ENCODE results near the gene CABP1. TPM values are rescaled to one million over a fixed set of nuclear protein-coding genes. Genes with fewer than 3 reads are reported as not detected.

The CABP1 gene
- total RNA-seq, 1 experiment from 2014 or later = not detected

DNA sequence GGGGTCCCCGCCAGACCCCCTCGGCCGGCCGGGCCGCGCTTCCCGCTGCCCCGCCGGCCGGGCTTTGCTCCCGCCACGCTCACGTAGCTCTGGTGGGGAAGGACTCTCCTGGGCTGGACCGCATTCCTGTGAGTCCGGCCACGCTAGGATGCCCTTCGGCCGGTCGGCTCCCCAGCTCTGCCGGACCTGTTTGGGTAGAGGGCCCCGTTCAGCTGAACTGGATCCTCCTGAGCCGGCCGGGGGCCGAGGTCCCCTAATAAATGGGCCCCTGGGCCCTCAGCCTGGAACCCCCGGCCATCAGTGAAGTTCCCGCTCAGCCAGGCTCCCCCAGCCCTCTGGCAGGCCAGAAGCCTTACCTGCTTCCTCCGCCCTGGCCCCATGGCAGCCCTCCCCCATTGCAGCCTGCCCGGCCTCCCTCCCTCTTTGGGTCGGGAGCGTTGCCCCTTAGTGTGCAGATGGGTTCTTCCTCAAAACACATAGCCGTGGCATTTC is 70.4 kb downstream of the CABP1 start:
- BruUV-seq (replicated peaks) = no TSS peak
- H4K20me1 ChIP-seq (ENCODE audit: insufficient read depth) = peaks cover 4% of the 10 kb centered on the region; the same call in 1 of the 2 replicates
- peaks cover 7% of the 10 kb centered on the region; the same call in 1 of the 2 replicates for H3K4me1 ChIP-seq (replicated peaks; ENCODE audit: insufficient read depth)
- H3K9me3 ChIP-seq (ENCODE audit: insufficient read depth, low read depth) = no peaks in the 10 kb centered on the region
- peak in 1 of 2 experiments; percentile 22 for DNase-seq
- no peaks in the 10 kb centered on the region for H3K27me3 ChIP-seq (ENCODE audit: insufficient read depth, low read depth)
- H3K27ac ChIP-seq = no peak overlapping the region; the same call in 1 of the 2 replicates
- peak overlapping the region; percentile 87 for H3K4me3 ChIP-seq
- H3K4me2 ChIP-seq = peak overlapping the region; percentile 93
- POLR2A ChIA-PET (ENCODE audit: unreplicated experiment) = interaction anchor here (0.6 kb wide), 1 partner anchor 161 kb away, joined by 20 read pairs; no protein-coding TSS in a partner anchor
- peaks cover 8% of the 10 kb centered on the region; the same call in 1 of the 2 replicates for H3F3A ChIP-seq (ENCODE audit: insufficient read depth, low read depth)
- no peaks in the 10 kb centered on the region for H3K9me2 ChIP-seq (ENCODE audit: insufficient read depth)
- CTCF ChIA-PET = interaction anchor here (0.6 kb wide), 1 partner anchor 257 kb away, joined by 5 read pairs; no protein-coding TSS in a partner anchor
- peak overlapping the region; percentile 88 for H2AFZ ChIP-seq
- H3K79me2 ChIP-seq (ENCODE audit: low read depth) = peaks cover 20% of the 10 kb centered on the region
- TF ChIP-seq, protein P1, sequence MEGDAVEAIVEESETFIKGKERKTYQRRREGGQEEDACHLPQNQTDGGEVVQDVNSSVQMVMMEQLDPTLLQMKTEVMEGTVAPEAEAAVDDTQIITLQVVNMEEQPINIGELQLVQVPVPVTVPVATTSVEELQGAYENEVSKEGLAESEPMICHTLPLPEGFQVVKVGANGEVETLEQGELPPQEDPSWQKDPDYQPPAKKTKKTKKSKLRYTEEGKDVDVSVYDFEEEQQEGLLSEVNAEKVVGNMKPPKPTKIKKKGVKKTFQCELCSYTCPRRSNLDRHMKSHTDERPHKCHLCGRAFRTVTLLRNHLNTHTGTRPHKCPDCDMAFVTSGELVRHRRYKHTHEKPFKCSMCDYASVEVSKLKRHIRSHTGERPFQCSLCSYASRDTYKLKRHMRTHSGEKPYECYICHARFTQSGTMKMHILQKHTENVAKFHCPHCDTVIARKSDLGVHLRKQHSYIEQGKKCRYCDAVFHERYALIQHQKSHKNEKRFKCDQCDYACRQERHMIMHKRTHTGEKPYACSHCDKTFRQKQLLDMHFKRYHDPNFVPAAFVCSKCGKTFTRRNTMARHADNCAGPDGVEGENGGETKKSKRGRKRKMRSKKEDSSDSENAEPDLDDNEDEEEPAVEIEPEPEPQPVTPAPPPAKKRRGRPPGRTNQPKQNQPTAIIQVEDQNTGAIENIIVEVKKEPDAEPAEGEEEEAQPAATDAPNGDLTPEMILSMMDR (conservative IDR thresholded peaks at IDR 0.05) = no peak
- no peak for TF ChIP-seq EZH2 (IDR thresholded peaks at IDR 0.05; ENCODE audit: low read depth)
- H3K36me3 ChIP-seq (ENCODE audit: low read depth) = 0 out of 2 replicates have a peak, but pooled peaks cover 2% of the 10 kb centered on the region
- intact Hi-C loops (cut with micrococcal nuclease; ENCODE audit: unreplicated experiment) = loop anchor here (5.0 kb wide), 2 partner anchors 146 to 261 kb away; no protein-coding TSS in a partner anchor

DNA sequence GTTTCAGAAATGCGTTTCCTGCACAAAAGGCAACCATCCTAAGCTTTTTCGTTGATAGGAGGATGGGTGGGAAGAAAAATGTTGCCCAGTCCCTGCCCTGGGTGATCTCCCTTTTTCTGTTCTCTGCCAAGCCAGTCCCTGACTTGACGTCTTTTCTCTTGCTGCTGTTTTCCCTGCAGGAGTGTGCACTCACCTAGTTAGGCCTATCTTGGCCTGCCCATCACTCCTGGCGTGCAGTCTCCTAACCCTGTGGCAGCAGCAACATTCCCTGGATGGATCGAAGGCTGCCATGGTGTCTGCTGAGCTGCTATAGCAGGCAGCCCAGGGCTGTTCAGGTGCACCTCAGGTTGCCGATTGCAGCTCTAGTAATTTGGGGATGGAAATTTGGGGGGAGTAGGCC is 71.0 kb downstream of the CABP1 start:
- Histone ChIP-seq H3K4me1 (replicated peaks; ENCODE audit: insufficient read depth) (0 out of 2 replicates have a peak, but pooled peaks cover 7% of the 10 kb centered on the region), H3K27me3 (ENCODE audit: insufficient read depth, low read depth) (no peaks in the 10 kb centered on the region), H3F3A (ENCODE audit: insufficient read depth, low read depth) (peaks cover 8% of the 10 kb centered on the region; the same call in 1 of the 2 replicates), H4K20me1 (ENCODE audit: insufficient read depth) (peaks cover 4% of the 10 kb centered on the region; the same call in 1 of the 2 replicates), H3K4me2 (peak overlapping the region; percentile 93), H3K27ac (no peak overlapping the region), H3K79me2 (ENCODE audit: low read depth) (peaks cover 20% of the 10 kb centered on the region), H3K9me2 (ENCODE audit: insufficient read depth) (no peaks in the 10 kb centered on the region), H2AFZ (peak overlapping the region; percentile 88), H3K4me3 (peak overlapping the region; percentile 87), H3K36me3 (ENCODE audit: low read depth) (0 out of 2 replicates have a peak, but pooled peaks cover 5% of the 10 kb centered on the region), H3K9me3 (ENCODE audit: insufficient read depth, low read depth) (no peaks in the 10 kb centered on the region)
- ChIA-PET CTCF (interaction anchor here (0.7 kb wide), 1 partner anchor 9 kb away, joined by 3 read pairs; no protein-coding TSS in a partner anchor), POLR2A (ENCODE audit: unreplicated experiment) (no interaction called here)
- TSS peak; percentile 33 for BruUV-seq (replicated peaks)
- DNase-seq = no peak
- TF ChIP-seq EZH2 (IDR thresholded peaks at IDR 0.05; ENCODE audit: low read depth) = no peak
- TF ChIP-seq, protein P1 (conservative IDR thresholded peaks at IDR 0.05) = no peak
- intact Hi-C loops (cut with micrococcal nuclease; ENCODE audit: unreplicated experiment) = loop anchor here (5.0 kb wide), 2 partner anchors 146 to 261 kb away; no protein-coding TSS in a partner anchor

DNA sequence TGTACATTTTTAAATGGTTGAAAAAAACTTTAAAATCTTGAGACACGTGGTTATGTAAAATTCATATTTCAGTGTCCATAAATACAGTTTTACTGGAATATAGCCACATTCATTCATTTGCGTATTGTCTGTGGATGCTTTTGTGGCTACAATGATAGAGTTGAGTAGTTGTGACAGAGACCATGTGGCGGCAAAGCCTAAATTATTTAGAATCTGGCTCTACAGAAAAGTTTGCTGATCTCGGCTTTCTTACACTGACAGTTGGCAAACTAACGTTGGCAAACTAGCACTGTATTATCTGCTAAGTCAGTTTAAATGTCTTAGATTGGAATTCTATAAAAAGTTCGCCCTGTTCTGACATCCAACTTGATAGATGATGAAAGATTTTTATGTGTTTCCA is 72.2 kb downstream of the CABP1 start:
- CTCF ChIA-PET = no interaction called here
- H3K9me3 ChIP-seq (ENCODE audit: insufficient read depth, low read depth) = no peaks in the 10 kb centered on the region
- BruUV-seq (replicated peaks) = no TSS peak
- peaks cover 4% of the 10 kb centered on the region; the same call in 1 of the 2 replicates for H4K20me1 ChIP-seq (ENCODE audit: insufficient read depth)
- H3K9me2 ChIP-seq (ENCODE audit: insufficient read depth) = no peaks in the 10 kb centered on the region
- 0 out of 2 replicates have a peak, but pooled peaks cover 7% of the 10 kb centered on the region for H3K4me1 ChIP-seq (replicated peaks; ENCODE audit: insufficient read depth)
- H3K27ac ChIP-seq = no peak overlapping the region
- DNase-seq = no peak
- H3K4me2 ChIP-seq = no peak overlapping the region
- peaks cover 8% of the 10 kb centered on the region; the same call in 1 of the 2 replicates for H3F3A ChIP-seq (ENCODE audit: insufficient read depth, low read depth)
- intact Hi-C loops (cut with micrococcal nuclease; ENCODE audit: unreplicated experiment) = loop anchor here (5.0 kb wide), 2 partner anchors 145 to 260 kb away; no protein-coding TSS in a partner anchor
- peaks cover 20% of the 10 kb centered on the region for H3K79me2 ChIP-seq (ENCODE audit: low read depth)
- H3K27me3 ChIP-seq (ENCODE audit: insufficient read depth, low read depth) = no peaks in the 10 kb centered on the region
- no peak for TF ChIP-seq EZH2 (IDR thresholded peaks at IDR 0.05; ENCODE audit: low read depth)
- TF ChIP-seq, protein P1 (conservative IDR thresholded peaks at IDR 0.05) = no peak
- POLR2A ChIA-PET (ENCODE audit: unreplicated experiment) = no interaction called here
- no peak overlapping the region for H3K4me3 ChIP-seq
- H2AFZ ChIP-seq = no peak overlapping the region
- peaks cover 5% of the 10 kb centered on the region; the same call in 1 of the 2 replicates for H3K36me3 ChIP-seq (ENCODE audit: low read depth)
